H1 (cell line): ENCODE results near the gene TAGLN2. TPM values are rescaled to one million over a fixed set of nuclear protein-coding genes. Genes with fewer than 3 reads are reported as not detected.

Experiments used
- CTCF ChIA-PET: fragments of 300-600 bp; sonication (Branson Sonifier 250); formaldehyde crosslinking; loops from one replicate; lab custom pipeline; 2021; ENCODE audit not compliant: partially characterized antibody; lab: Charles Lee
- POLR2A ChIA-PET: fragments of 300-600 bp; sonication (Branson Sonifier 250); formaldehyde crosslinking; loops from one replicate; lab custom pipeline; 2021; ENCODE audit warnings: inconsistent platforms; ENCODE audit not compliant: partially characterized antibody; lab: Charles Lee
- DNase-seq, 2 experiments: peaks; one replicate each; pipeline versions ENCODE4 v3.0.0 to v3.0.0-alpha.2; 2010 to 2022; ENCODE audit warnings: low spot score in 2 of 2, low read depth in 1 of 2, mixed read lengths in 1 of 2
- FAIRE-seq: peaks from 2 replicates; lab custom pipeline; 2011; peaks lifted over from hg19 to GRCh38; lab: Jason Lieb, UNC
- H2AFZ ChIP-seq: 2 replicates; pipeline ENCODE4 v1.8.1; 2012; ENCODE audit warnings: low read length, inconsistent platforms
- H2AK5ac ChIP-seq: 2 replicates; pipeline ENCODE4 v1.6.1; 2013; ENCODE audit warnings: low read depth, low read length
- H2BK120ac ChIP-seq: replicated peaks from 2 replicates; pipeline ENCODE3; 2013; ENCODE audit warnings: low read depth, low read length, inconsistent platforms
- H2BK12ac ChIP-seq: 2 replicates; pipeline ENCODE4 v1.6.1; 2013; ENCODE audit warnings: low read depth, low read length
- H2BK15ac ChIP-seq: 2 replicates; pipeline ENCODE4 v1.6.1; 2013; ENCODE audit warnings: low read length
- H2BK20ac ChIP-seq: 2 replicates; pipeline ENCODE4 v1.6.1; 2013; ENCODE audit warnings: low read length
- H2BK5ac ChIP-seq: 2 replicates; pipeline ENCODE4 v1.6.1; 2013; ENCODE audit warnings: low read depth, low read length
- H3K14ac ChIP-seq: 2 replicates; pipeline ENCODE4 v1.6.1; 2013; ENCODE audit warnings: inconsistent platforms; ENCODE audit not compliant: insufficient read length
- H3K18ac ChIP-seq: 2 replicates; pipeline ENCODE4 v1.6.1; 2013; ENCODE audit warnings: low read length; ENCODE audit errors: extremely low read depth
- H3K23ac ChIP-seq: 2 replicates; pipeline ENCODE4 v1.6.1; 2013; ENCODE audit warnings: inconsistent platforms; ENCODE audit not compliant: insufficient read length
- H3K23me2 ChIP-seq: 2 replicates; pipeline ENCODE4 v1.6.1; 2013; ENCODE audit warnings: low read depth, low read length
- H3K27ac ChIP-seq: 2 replicates; pipeline ENCODE4 v1.6.1; 2011; ENCODE audit warnings: low read depth, low read length, inconsistent platforms
- H3K27me3 ChIP-seq, 4 experiments: replicated peaks in 1 of 4; 1 replicate in 1 of 4; 2 replicates in 3 of 4; pipeline versions ENCODE4 v1.6.1 to v1.8.1; 2011 to 2013; ENCODE audit warnings: low read length in 3 of 4, mild to moderate bottlenecking in 3 of 4, inconsistent platforms in 2 of 4, mixed read lengths in 2 of 4, moderate library complexity in 1 of 4; ENCODE audit not compliant: control insufficient read depth in 3 of 4, insufficient read depth in 3 of 4; ENCODE audit errors: extremely low read depth in 1 of 4
- H3K36me3 ChIP-seq, 4 experiments: 2 replicates each; pipeline versions ENCODE4 v1.6.1 to v1.8.1; 2011 to 2013; ENCODE audit warnings: mild to moderate bottlenecking in 4 of 4, low read length in 3 of 4, moderate library complexity in 2 of 4, control low read depth in 1 of 4, inconsistent platforms in 1 of 4; ENCODE audit not compliant: insufficient read depth in 4 of 4, control insufficient read depth in 2 of 4
- H3K4ac ChIP-seq: replicated peaks from 2 replicates; pipeline ENCODE3; 2013; ENCODE audit warnings: low read length, low read depth, mixed read lengths, inconsistent platforms; ENCODE audit not compliant: insufficient read length
- H3K4me1 ChIP-seq, 4 experiments: replicated peaks in 1 of 4; 1 replicate in 1 of 4; 2 replicates in 3 of 4; pipeline versions ENCODE4 v1.6.1 to v1.8.1; 2011 to 2013; ENCODE audit warnings: low read length in 3 of 4, inconsistent platforms in 2 of 4, mixed read lengths in 1 of 4; ENCODE audit not compliant: insufficient read depth in 4 of 4, control insufficient read depth in 3 of 4
- H3K4me2 ChIP-seq, 2 experiments: 2 replicates each; pipeline versions ENCODE4 v1.6.1 to v1.8.1; 2011 to 2013; ENCODE audit warnings: low read depth in 2 of 2, low read length in 2 of 2, control low read depth in 1 of 2, inconsistent platforms in 1 of 2, mild to moderate bottlenecking in 1 of 2; ENCODE audit not compliant: insufficient read depth in 1 of 2
- H3K4me3 ChIP-seq, 4 experiments: fragments of 200-600, 300-600 bp in 1 of 4; sonication (generic), shearing (Covaris generic), sonication (Bioruptor Twin) in 1 of 4; 2 replicates each; pipeline versions ENCODE4 v1.5.1 to v1.8.1; 2011 to 2016; ENCODE audit warnings: low read length in 4 of 4, low read depth in 3 of 4, control low read depth in 2 of 4, inconsistent platforms in 2 of 4, mild to moderate bottlenecking in 2 of 4, mixed read lengths in 1 of 4, moderate library complexity in 1 of 4; ENCODE audit not compliant: insufficient read depth in 2 of 4; ENCODE audit errors: extremely low read depth in 1 of 4
- H3K56ac ChIP-seq: replicated peaks from 2 replicates; pipeline ENCODE3; 2013; ENCODE audit warnings: low read depth, mild to moderate bottlenecking, mixed read lengths, low read length, inconsistent platforms; ENCODE audit not compliant: insufficient read length
- H3K79me1 ChIP-seq: 2 replicates; pipeline ENCODE4 v1.6.1; 2013; ENCODE audit warnings: low read depth, low read length, control low read depth
- H3K79me2 ChIP-seq, 2 experiments: 2 replicates each; pipeline versions ENCODE4 v1.6.1 to v1.8.1; 2012 to 2013; ENCODE audit warnings: low read length in 2 of 2, mild to moderate bottlenecking in 2 of 2, inconsistent platforms in 1 of 2; ENCODE audit not compliant: insufficient read depth in 2 of 2, control insufficient read depth in 1 of 2
- H3K9ac ChIP-seq, 4 experiments: replicated peaks in 1 of 4; 1 replicate in 1 of 4; 2 replicates in 3 of 4; pipeline versions ENCODE4 v1.6.1 to v1.8.1; 2011 to 2013; ENCODE audit warnings: low read depth in 3 of 4, low read length in 3 of 4, control low read depth in 2 of 4, mild to moderate bottlenecking in 2 of 4, moderate library complexity in 2 of 4, inconsistent platforms in 1 of 4; ENCODE audit errors: extremely low read depth in 1 of 4
- H3K9me3 ChIP-seq, 2 experiments: 2 replicates each; pipeline versions ENCODE4 v1.6.1 to v1.8.1; 2012 to 2013; ENCODE audit warnings: mild to moderate bottlenecking in 2 of 2, moderate library complexity in 2 of 2, control low read depth in 1 of 2, inconsistent platforms in 1 of 2, low read depth in 1 of 2, low read length in 1 of 2, mixed read lengths in 1 of 2; ENCODE audit not compliant: insufficient read depth in 2 of 2
- H4K20me1 ChIP-seq, 2 experiments: replicated peaks in 1 of 2; 2 replicates each; pipeline versions ENCODE3 to v1.8.1; 2011 to 2013; ENCODE audit warnings: inconsistent platforms in 2 of 2, low read length in 2 of 2, mild to moderate bottlenecking in 1 of 2; ENCODE audit not compliant: insufficient read depth in 2 of 2, control insufficient read depth in 1 of 2
- H4K5ac ChIP-seq: 2 replicates; pipeline ENCODE4 v1.6.1; 2013; ENCODE audit warnings: low read length, low read depth, mixed read lengths, inconsistent platforms; ENCODE audit not compliant: insufficient read length
- H4K8ac ChIP-seq: 2 replicates; pipeline ENCODE4 v1.8.0; 2013; ENCODE audit warnings: mild to moderate bottlenecking, moderate library complexity, low read length, inconsistent platforms; ENCODE audit not compliant: insufficient read depth; ENCODE audit errors: extremely low read depth
- H4K91ac ChIP-seq: replicated peaks from 2 replicates; pipeline ENCODE3; 2013; ENCODE audit warnings: low read length, mixed read lengths, inconsistent platforms; ENCODE audit not compliant: insufficient read length
- BCL11A ChIP-seq, 2 experiments: IDR thresholded peaks; one replicate each; pipeline ENCODE4 v1.6.1; 2011; ENCODE audit warnings: low read depth in 2 of 2, low read length in 2 of 2, mild to moderate bottlenecking in 2 of 2
- CHD1 ChIP-seq: IDR thresholded peaks from 2 replicates; pipeline ENCODE4 v1.6.1; 2012; ENCODE audit warnings: low read depth, low read length, improper control_type of control experiment
- CTBP2 ChIP-seq: IDR thresholded peaks from 2 replicates; pipeline ENCODE4 v1.7.0; 2011; ENCODE audit warnings: borderline replicate concordance, mild to moderate bottlenecking, moderate library complexity, mixed read lengths, low read length; ENCODE audit not compliant: insufficient read depth, insufficient read length
- EP300 ChIP-seq, 2 experiments: IDR thresholded peaks; 1 replicate in 1 of 2; 2 replicates in 1 of 2; pipeline ENCODE4 v1.6.1; 2011 to 2012; ENCODE audit warnings: low read depth in 2 of 2, low read length in 2 of 2, mild to moderate bottlenecking in 2 of 2, borderline replicate concordance in 1 of 2, inconsistent platforms in 1 of 2, moderate library complexity in 1 of 2
- JUN ChIP-seq: IDR thresholded peaks from 2 replicates; pipeline ENCODE4 v1.6.1; 2011; ENCODE audit warnings: low read depth, mild to moderate bottlenecking, improper control_type of control experiment, low read length
- PHF8 ChIP-seq: fragments of 200-600 bp; sonication (generic); conservative IDR thresholded peaks from 2 replicates; pipeline ENCODE4 v1.7.1; 2012; ENCODE audit warnings: low read depth, mild to moderate bottlenecking, inconsistent platforms, low read length, moderate library complexity
- RNF2 ChIP-seq: fragments of 200-900, 300-1000 bp; sonication (generic); IDR thresholded peaks from 2 replicates; pipeline ENCODE4 v1.7.1; 2016; ENCODE audit warnings: borderline replicate concordance, low read depth, mild to moderate bottlenecking, antibody characterized with exemption, low read length; ENCODE audit not compliant: poor library complexity, severe bottlenecking; ENCODE audit errors: missing control alignments
- SAP30 ChIP-seq: fragments of 300-600 bp; sonication (generic); IDR thresholded peaks from 2 replicates; pipeline ENCODE4 v1.7.1; 2012; ENCODE audit warnings: low read length, moderate library complexity, mild to moderate bottlenecking, inconsistent platforms; ENCODE audit not compliant: insufficient read depth, insufficient replicate concordance
- SRF ChIP-seq: IDR thresholded peaks from 2 replicates; pipeline ENCODE4 v1.6.1; 2011; ENCODE audit warnings: mild to moderate bottlenecking, low read depth, low read length, moderate library complexity
- TAF1 ChIP-seq: IDR thresholded peaks from 2 replicates; pipeline ENCODE4 v1.6.1; 2011; ENCODE audit warnings: mild to moderate bottlenecking, low read depth, low read length
- USF2 ChIP-seq: IDR thresholded peaks from 2 replicates; pipeline ENCODE4 v1.6.1; 2011; ENCODE audit warnings: low read length, improper control_type of control experiment
- WGBS, 2 experiments: shearing (Covaris generic) in 1 of 2; methylation state at CpG; one replicate each; pipeline versions ENCODE4 v1.1.6 to v1.1.7; 2013 to 2015; ENCODE audit warnings: low lambda C conversion rate in 2 of 2, mixed read lengths in 2 of 2, inconsistent platforms in 1 of 2, low coverage in 1 of 2, missing lambda C conversion rate in 1 of 2; ENCODE audit not compliant: insufficient replicate concordance in 2 of 2, insufficient coverage in 1 of 2, insufficient read length in 1 of 2; ENCODE audit errors: extremely low coverage in 1 of 2, missing lambda C conversion rate in 1 of 2; 5-methylcytosine and 5-hydroxymethylcytosine counted together
- polyA plus RNA-seq, 7 experiments: library from polyadenylated mRNA; depleted of rRNA in 3 of 7; stranded (reverse) in 5 of 7; unstranded in 2 of 7; fragments of >200 nt in 5 of 7; fragments of 200-250 nt in 2 of 7; gene quantifications; 1 replicate in 5 of 7; 2 replicates in 1 of 7; 4 replicates in 1 of 7; pipeline versions ENCODE4 v1.2.1 to v1.2.3, GENCODE V29; 2011 to 2013; ENCODE audit warnings: missing spikeins in 2 of 7, mixed read lengths in 2 of 7
- total RNA-seq: library from RNA; stranded (reverse); fragmentation: NEBNext Ultra II Directional; extraction: Animal tissue kit (Norgen Biotek cat#: 25700); gene quantifications from 2 replicates; pipeline ENCODE4 v1.2.1, GENCODE V29; 2021

TAGLN2 gene
- total and polyA plus RNA-seq, 2 of the 8 experiments (the other 6 are each of a cell fraction or from before 2014, with no cell fraction given), result 93.0 to 114 TPM

- Histone ChIP-seq H3K4ac (peak overlapping the region; percentile 32), H3K23ac (no peak overlapping the region), H3K56ac (no peak overlapping the region), H2AK5ac (no peak overlapping the region), H3K4me2 (no peak overlapping the region), H4K8ac (no peak overlapping the region), H3K9me3 (no peaks in the 10 kb centered on the region), H3K27me3 (no peaks in the 10 kb centered on the region), H2BK15ac (no peak overlapping the region), H3K18ac (no peak overlapping the region), H3K23me2 (no peaks in the 10 kb centered on the region; the same call in 1 of the 2 replicates), H3K27ac (no peak overlapping the region), H3K36me3 (peaks cover 3 to 32% (median 17%) of the 10 kb centered on the region in 4 experiments; a peak in 6 of 8 replicates), H4K91ac (no peak overlapping the region), H2BK20ac (no peak overlapping the region), H2BK12ac (no peak overlapping the region), H4K20me1 (peaks cover 0 to 3% of the 10 kb centered on the region in 2 experiments), H3K79me1 (no peaks in the 10 kb centered on the region), H4K5ac (no peak overlapping the region), H3K9ac (no peak overlapping the region), H3K14ac (no peak overlapping the region), H2BK120ac (no peak overlapping the region), H2BK5ac (no peak overlapping the region), H3K4me3 (no peak overlapping the region), H3K4me1 (peaks cover 0 to 10% (median 7%) of the 10 kb centered on the region in 4 experiments; a peak in 6 of 7 replicates), H3K79me2 (no peaks in the 10 kb centered on the region), H2AFZ (no peak overlapping the region)
- ChIA-PET CTCF (interaction anchor here (0.7 to 35.5 kb wide), 14 partner anchors 7 to 168 kb away, joined by 3 to 696 read pairs (median 5); partner anchors contain the start of genes IGSF9, SLAMF9 and TAGLN2), POLR2A (interaction anchor here (0.9 to 4.6 kb wide), 3 partner anchors 12 to 16 kb away, joined by 3 to 19 read pairs (median 15); partner anchors contain the start of gene IGSF9)
- TF ChIP-seq PHF8, result no peak
- no peak for TF ChIP-seq CHD1
- no peak for TF ChIP-seq JUN
- no peak for TF ChIP-seq CTBP2
- TF ChIP-seq BCL11A (IDR thresholded peaks at IDR 0.05; ENCODE audit: low read depth in 2 of 2, low read length in 2 of 2), result no peak
- TF ChIP-seq SAP30, result no peak
- no peak for TF ChIP-seq USF2
- TF ChIP-seq EP300 (IDR thresholded peaks at IDR 0.05; ENCODE audit: borderline replicate concordance in 1 of 2, low read depth in 2 of 2, low read length in 2 of 2), result no peak
- no peak for TF ChIP-seq RNF2
- TF ChIP-seq SRF, result no peak
- no peak for TF ChIP-seq TAF1
- no peak for DNase-seq
- 98% methylated on average over 4 of the region's 4 CpGs; no CpG with 5 or more reads in 1 of the 2 experiments for WGBS, 2 experiments
- FAIRE-seq, result no peak
Observed at GRCh38 chr1:159933347-159933746, 8.0 kb upstream of the TAGLN2 start.
